Brain pericyte (primary cell): ENCODE data around the gene SPN.
"Not testable (repeated sequence)": the region's sequence is repeated elsewhere in the genome, so short reads cannot be mapped to it uniquely, and the experiment has no call there.

ENCODE experiments used
- DNase-seq: peaks from one replicate; pipeline ENCODE4 v3.0.0-alpha.2; 2012; ENCODE audit warnings: low read depth, low spot score

Gene SPN

DNA sequence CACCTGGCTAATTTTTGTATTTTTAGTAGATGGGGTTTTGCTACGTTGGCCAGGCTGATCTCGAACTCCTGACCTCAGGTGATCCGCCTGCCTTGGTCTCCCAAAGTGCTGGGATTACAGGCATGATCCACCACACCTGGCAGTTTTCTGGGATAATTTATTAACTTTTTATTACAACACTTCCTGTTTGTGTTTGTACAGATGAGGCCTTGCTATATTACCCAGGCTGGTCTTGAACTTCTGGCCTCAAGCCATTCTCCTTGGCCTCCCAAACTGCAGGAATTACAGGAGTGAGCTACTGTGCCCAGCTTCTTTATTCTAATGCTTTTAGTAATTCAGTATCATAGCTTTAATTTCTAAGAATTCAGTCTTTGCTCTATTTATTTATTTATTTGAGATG is 16.1 kb upstream of the SPN start:
- no peak for DNase-seq

DNA sequence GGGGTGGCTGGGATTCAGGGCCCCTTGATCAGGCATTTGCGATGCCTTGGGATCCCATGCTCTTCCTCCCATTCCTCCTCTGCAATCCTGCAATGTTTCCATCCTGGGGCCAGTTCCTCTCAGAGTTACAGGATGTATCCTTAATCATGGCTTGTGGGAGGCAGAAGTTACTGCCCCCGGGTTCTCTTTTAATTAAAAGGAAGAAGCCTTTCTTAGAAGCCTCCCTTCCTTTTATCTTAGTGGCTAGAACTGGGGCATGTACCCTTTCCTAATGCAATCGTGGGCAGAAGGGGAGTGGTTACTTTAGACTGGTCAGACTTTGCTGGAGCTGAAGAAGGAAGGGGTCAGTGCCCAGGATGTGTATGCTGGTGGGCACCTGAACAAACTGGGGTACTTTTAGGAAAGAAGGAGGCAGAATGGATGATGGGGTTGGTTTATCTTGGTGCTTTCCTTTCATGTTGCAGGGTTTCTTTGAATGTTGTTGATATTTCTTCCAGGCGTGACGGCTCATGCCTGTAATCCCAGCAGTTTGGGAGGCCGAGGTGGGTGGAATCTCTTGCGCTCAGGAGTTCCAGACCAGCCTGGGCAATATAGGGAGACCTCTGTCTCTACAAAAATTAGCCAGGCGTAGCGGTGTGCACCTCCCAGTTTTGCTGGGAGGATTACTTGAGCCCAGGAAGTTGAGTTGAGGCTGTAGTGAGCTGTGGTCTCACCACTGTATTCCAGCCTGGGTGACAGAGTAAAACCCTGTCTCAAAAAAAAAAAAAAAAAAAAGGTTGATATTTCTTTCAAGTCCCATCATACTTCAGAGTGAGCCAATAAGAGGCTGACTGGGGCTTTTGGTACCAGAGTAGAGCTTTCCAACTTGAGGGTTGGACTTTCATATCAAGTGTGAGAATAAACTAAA is 13.2 kb upstream of the SPN start:
- DNase-seq, result no peak

GRCh38 chr16:29650771-29651170 is 12.3 kb upstream of the SPN start:
- no peak for DNase-seq

DNA sequence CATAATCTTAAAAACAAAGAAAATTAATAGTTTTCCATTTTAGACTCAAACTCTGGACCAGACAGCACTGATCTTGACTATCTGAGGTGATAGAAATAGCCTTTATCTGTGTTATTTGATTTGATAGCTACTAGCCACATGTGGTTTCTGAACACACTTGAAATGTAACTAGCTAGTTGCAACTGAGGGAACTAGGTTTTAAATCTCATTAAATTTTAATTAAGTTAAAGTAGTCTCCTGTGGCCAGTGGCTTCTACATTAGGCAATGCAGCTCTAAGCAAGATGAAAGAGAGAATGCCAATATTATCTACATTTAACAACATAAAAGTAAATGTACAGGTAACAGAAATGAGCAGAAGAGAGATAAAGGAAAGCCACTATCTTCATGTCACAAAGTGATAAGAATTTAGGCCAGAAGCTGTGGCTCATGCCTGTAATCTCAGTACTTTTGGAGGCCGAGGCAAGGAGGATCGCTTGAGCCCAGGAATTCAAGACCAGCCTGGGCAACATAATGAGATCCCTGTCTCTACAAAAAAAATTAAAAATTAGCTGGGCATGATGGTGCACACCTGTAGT is 11.2 kb upstream of the SPN start:
- no peak for DNase-seq

DNA sequence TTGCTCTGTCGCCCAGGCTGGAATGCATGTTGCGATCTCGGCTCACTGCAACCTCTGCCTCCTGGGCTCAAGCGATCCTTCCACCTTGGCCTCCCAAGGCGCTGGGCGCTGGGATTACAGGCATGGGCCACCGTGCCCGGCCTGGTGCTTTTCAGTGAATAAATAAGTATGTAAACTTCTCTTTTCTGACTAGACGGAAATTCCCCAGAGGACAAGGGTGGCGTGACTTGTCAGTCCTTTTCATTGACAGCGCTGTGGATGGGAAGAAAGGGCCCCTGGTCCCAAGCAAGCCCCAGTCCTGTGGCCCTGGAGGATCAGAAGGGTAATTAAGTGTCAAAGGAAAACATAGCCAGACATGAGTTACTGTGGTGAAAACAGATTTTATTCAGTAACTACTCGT is 9.6 kb upstream of the SPN start:
- no peak for DNase-seq

DNA sequence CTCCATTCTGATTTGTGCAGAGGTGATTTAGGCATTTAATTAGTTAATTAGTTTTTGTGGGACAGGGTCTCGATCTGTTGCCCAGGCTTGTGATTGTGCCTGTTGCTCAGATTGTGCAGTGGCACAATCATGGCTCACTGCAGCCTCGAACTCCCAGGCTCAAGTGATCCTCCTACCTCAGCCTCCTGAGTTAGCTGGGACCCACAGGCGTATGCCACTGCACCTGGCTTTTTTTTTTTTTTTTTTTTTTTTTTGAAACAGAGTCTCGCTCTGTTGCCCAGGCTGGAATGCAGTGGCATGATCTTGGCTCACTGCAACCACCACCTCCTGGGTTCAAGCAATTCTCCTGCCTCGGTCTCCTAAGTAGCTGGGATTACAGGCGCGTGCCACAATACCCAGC is 9.2 kb upstream of the SPN start:
- DNase-seq, result not testable (repeated sequence)

GRCh38 chr16:29656688-29657523 is 6.1 kb upstream of the SPN start:
- DNase-seq, result no peak

- no peak for DNase-seq
Observed at GRCh38 chr16:29658705-29659104, 4.3 kb upstream of the SPN start.

GRCh38 chr16:29662000-29662728 is 883 bp upstream of the SPN start:
- DNase-seq, result no peak

DNA sequence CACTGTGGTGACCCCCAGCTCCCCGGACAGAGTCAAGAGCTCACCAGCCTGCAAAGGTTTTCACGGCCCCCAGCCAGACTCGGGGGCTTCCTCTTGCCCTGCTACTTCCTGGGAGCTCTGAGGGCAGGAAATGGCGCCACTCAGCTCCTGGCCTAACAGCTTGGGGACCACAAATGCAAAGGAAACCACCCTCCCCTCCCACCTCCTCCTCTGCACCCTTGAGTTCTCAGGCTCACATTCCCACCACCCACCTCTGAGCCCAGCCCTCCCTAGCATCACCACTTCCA is 375 bp upstream of the SPN start:
- DNase-seq, result no peak

- DNase-seq, result no peak
Observed at GRCh38 chr16:29663807-29664090, 702 bp downstream of the SPN start.

GRCh38 chr16:29664091-29664921 is 1.3 kb downstream of the SPN start:
- DNase-seq, result no peak

DNA sequence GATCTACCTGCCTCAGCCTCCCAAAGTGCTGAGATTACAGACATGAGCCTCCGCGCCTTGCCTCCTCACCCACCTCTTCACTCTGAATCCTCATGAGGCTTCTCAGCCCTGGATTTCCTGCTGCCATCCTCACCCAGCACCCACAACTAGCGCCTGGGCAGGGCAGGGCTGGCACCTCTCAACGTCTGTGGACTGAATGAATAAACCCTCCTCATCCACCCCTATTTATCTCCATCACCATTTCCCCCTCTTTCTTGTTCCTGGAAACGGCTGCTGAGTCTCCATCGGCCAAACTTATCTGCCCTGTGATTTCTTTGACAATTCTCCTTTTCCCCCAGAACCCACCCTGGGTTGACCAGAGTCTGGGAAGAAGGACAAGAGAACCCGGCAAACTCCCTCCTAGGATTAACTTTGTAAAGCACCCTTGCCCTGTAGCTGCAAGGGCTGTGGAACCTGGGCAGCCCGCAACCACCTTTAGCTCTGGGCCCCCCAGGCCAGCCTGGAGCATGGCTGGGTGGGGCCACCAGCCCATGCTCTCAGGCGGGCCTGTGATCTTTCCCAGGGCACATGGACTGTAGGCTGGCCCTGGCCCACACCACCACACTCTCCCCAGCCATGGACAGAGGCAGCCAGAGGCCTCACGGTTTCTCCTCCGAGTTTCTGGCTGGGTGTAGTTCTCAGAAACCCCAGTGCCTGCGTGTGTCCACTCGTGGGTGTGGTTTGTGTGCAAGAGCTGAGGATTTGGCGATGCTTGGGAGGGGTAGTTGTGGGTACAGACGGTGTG is 2.4 kb downstream of the SPN start:
- no peak for DNase-seq

- not testable (repeated sequence) for DNase-seq
Observed at GRCh38 chr16:29667322-29667610, 4.2 kb downstream of the SPN start.

- DNase-seq, result no peak
Observed at GRCh38 chr16:29667755-29668154, 4.7 kb downstream of the SPN start.

GRCh38 chr16:29668267-29668666 is 5.2 kb downstream of the SPN start:
- DNase-seq, result no peak

DNA sequence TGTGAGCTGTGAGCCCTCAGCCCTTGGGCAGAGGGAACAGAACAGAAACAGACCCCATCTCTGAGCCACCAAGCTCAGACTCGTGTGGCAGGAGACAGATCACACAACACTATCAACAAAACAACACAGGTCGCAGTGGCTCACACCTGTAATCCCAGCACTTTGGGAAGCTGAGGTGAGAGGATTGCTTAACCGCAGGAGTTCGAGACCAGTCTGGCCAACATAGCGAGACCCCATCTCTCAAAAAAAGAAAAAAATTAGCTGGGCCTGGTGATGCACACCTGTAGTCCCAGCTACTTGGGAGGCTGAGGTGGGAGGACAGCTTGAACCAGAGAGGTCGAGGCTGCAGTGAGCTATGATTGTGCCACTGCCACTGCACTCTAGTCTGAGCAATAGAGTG is 10.5 kb downstream of the SPN start:
- DNase-seq, result no peak

DNA sequence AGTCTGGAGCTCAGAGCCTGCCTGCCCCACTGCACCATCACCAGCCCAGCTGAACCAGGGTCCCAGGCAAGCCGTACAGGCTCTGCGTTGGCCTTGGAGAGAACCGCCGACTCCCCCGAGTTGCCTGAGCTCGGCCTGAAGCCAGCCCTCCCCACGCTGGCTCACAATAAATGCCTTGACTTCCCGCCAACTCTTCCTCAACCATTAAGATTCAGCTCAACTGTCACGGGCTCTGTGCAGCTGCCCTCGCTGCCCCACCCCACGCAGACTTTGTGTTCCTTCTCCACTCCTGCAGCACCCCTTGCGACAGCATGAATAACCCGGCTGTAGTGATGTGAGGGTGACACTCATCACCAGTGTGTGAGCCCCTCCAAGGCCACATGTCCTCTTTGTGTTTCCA is 11.1 kb downstream of the SPN start:
- no peak for DNase-seq

DNA sequence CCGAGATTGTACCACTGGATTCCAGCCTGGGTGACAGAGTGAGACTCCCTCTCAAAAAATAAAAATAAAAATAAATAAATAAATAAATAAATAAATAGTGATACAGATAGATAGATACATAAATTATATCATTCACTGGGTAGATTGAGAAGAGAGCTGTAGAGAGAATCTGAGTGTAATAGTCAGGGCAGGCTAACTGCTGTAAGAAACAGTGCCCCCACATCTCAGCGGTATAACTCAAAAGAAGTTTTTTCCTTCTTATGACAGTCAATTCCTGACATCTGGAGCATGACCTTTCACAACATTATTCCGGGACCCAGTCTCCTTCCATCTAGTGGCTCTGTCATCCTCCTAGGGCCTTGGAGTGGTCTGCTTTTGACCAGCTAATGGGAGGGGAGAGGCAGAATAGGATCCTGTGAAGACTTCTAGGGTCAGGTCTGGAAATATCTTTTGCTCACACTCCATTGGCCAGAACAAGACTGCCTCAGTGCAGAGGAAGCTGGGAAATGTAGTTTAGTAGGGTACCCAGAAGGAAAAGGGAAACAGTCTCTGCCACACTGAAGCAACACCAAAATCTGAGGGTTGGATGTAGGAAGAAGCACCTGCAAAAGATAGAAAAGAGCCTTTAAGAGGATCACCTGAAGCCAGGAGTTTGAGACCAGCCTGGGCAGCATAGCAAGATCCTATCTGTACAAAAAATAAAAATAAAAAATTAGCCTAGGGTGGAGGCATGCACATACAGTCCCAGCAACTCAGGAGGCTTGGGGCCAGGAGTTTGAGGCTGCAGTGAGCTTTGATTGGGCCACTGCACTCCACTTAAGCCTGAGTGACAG is 13.0 kb downstream of the SPN start:
- DNase-seq, result no peak
